ENCODE measurements around the gene ALOX15B. TPM values are rescaled to one million over a fixed set of nuclear protein-coding genes. Genes with fewer than 3 reads are reported as not detected.

The ALOX15B gene
- total RNA-seq, 6 experiments from 2014 or later = 0.22 to 2.2 (median 0.72) TPM

- Histone ChIP-seq H3K4me1 (peaks cover 0 to 20% (median 0%) of the 10 kb centered on the region in 4 donors), H3K27ac (no peak overlapping the region), H3K36me3 (no peaks in the 10 kb centered on the region), H3K27me3 (no peaks in the 10 kb centered on the region), H3K4me3 (no peak overlapping the region), H3K9me3 (no peaks in the 10 kb centered on the region)
- no CpG with 5 or more reads among the region's 30 CpGs for WGBS (ENCODE audit: insufficient coverage, low coverage, low lambda C conversion rate, missing lambda C conversion rate)
- TF ChIP-seq CTCF (IDR thresholded peaks at IDR 0.05) = no peak
- ATAC-seq (no peak), DNase-seq (no peak)
- intact Hi-C loops (cut with DNase I) = no loop called here
Measured at GRCh38 chr17:8005967-8006730, 32.7 kb upstream of the ALOX15B start.

- H3K36me3 ChIP-seq = no peaks in the 10 kb centered on the region
- 46% methylated on average over 6 of the region's 14 CpGs for WGBS (ENCODE audit: insufficient coverage, low coverage, low lambda C conversion rate, missing lambda C conversion rate)
- intact Hi-C loops (cut with DNase I) = no loop called here
Measured at GRCh38 chr17:8006836-8007680, 31.8 kb upstream of the ALOX15B start.

DNA sequence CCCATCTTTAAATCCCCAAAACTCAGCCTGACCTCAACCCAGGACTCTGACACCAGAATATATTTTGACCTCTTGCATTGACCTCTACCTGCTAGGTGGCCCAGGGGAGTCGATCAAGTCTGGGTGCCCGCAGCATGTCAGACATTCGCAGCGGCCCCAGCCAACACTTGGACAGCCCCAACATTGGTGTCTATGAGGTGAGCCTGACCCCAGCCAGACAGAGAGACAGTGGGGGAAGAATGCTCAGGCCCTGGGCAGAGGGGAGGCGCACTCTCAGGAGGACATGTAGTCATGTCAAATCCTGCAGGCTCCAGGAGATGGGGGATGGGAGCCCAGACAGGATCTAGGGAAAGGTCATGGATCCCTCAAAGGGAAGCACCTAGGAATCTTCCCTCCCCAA is 31.0 kb upstream of the ALOX15B start:
- intact Hi-C loops (cut with DNase I) = no loop called here
- WGBS (ENCODE audit: insufficient coverage, low coverage, low lambda C conversion rate, missing lambda C conversion rate) = 97% methylated on average over 4 of the region's 5 CpGs
- Histone ChIP-seq H3K27ac (no peak overlapping the region), H3K9me3 (no peaks in the 10 kb centered on the region), H3K4me3 (no peak overlapping the region), H3K27me3 (no peaks in the 10 kb centered on the region), H3K4me1 (peaks cover 0 to 6% (median 0%) of the 10 kb centered on the region in 4 donors), H3K36me3 (no peaks in the 10 kb centered on the region)
- TF ChIP-seq POLR2A (IDR thresholded peaks at IDR 0.05) = no peak
- TF ChIP-seq CTCF (IDR thresholded peaks at IDR 0.05) = no peak
- DNase-seq (no peak), ATAC-seq (no peak)

More at GRCh38 chr17:8006836-8007680, 31.8 kb upstream of the ALOX15B start:
- Histone ChIP-seq H3K27ac (no peak overlapping the region), H3K9me3 (no peaks in the 10 kb centered on the region), H3K4me3 (no peak overlapping the region), H3K4me1 (peaks cover 0 to 14% (median 0%) of the 10 kb centered on the region in 4 donors), H3K27me3 (no peaks in the 10 kb centered on the region)
- DNase-seq (no peak), ATAC-seq (no peak)
- no peak for TF ChIP-seq CTCF (IDR thresholded peaks at IDR 0.05)
- no peak for TF ChIP-seq POLR2A (IDR thresholded peaks at IDR 0.05)

DNA sequence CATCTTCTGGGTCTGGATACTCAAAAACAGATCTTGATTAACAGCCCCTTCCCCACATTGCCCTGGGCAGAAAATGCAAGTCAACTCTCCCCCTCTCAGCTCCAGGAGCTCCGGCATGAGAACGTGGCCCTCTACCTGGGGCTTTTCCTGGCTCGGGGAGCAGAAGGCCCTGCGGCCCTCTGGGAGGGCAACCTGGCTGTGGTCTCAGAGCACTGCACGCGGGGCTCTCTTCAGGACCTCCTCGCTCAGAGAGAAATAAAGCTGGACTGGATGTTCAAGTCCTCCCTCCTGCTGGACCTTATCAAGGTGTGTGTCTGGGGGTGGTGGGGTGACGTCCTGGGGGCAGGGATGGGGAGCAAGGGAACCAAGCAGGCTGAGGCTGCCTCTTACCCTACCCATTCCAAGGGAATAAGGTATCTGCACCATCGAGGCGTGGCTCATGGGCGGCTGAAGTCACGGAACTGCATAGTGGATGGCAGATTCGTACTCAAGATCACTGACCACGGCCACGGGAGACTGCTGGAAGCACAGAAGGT is 26.7 kb upstream of the ALOX15B start:
- no peak for TF ChIP-seq POLR2A (IDR thresholded peaks at IDR 0.05)
- TF ChIP-seq CTCF (IDR thresholded peaks at IDR 0.05) = no peak
- H3K4me3 ChIP-seq = no peak overlapping the region
- WGBS (ENCODE audit: insufficient coverage, low coverage, low lambda C conversion rate, missing lambda C conversion rate) = 100% methylated on average over 2 of the region's 15 CpGs
- ATAC-seq (no peak), DNase-seq (peak in 1 of 3 donors; percentile 42)
- H3K9me3 ChIP-seq = no peaks in the 10 kb centered on the region
- peaks cover 0 to 10% (median 2%) of the 10 kb centered on the region in 4 donors for H3K4me1 ChIP-seq
- no peak overlapping the region for H3K27ac ChIP-seq
- no peaks in the 10 kb centered on the region for H3K27me3 ChIP-seq
- intact Hi-C loops (cut with DNase I) = no loop called here
- no peaks in the 10 kb centered on the region for H3K36me3 ChIP-seq
